ENCODE results near the gene BABAM2. TPM values are rescaled to one million over a fixed set of nuclear protein-coding genes. Genes with fewer than 3 reads are reported as not detected.

The BABAM2 gene
- total RNA-seq, 1 donor from 2014 or later = 28.5 TPM

GRCh38 chr2:28178946-28179345 lies 288.4 kb downstream of the BABAM2 start:
- Mint-ChIP-seq H3K27me3 (ENCODE audit: low read depth, unreplicated experiment) (no peaks in the 10 kb centered on the region), H3K4me1 (ENCODE audit: low read depth, unreplicated experiment) (no peaks in the 10 kb centered on the region), H3K27ac (ENCODE audit: unreplicated experiment) (no peak overlapping the region), H3K4me3 (ENCODE audit: unreplicated experiment) (no peak overlapping the region), H3K9me3 (ENCODE audit: unreplicated experiment) (peaks cover 12% of the 10 kb centered on the region), H3K36me3 (ENCODE audit: low read depth, unreplicated experiment) (peaks cover 9% of the 10 kb centered on the region)
- no peak overlapping the region for H3K4me3 ChIP-seq (ENCODE audit: insufficient read depth, low read depth, low read length)
- H3K4me1 ChIP-seq (ENCODE audit: insufficient read depth, low read length) = no peaks in the 10 kb centered on the region
- no peaks in the 10 kb centered on the region for H4K20me1 ChIP-seq (ENCODE audit: insufficient read depth, low read length)
- H3K9me3 ChIP-seq (ENCODE audit: insufficient read depth, low read depth, low read length) = no peaks in the 10 kb centered on the region
- no peak for FAIRE-seq
- no peak overlapping the region for H3K9ac ChIP-seq (ENCODE audit: low read length)
- H3K27me3 ChIP-seq (ENCODE audit: insufficient read depth, low read length) = no peaks in the 10 kb centered on the region
- no peak overlapping the region for H2AFZ ChIP-seq (ENCODE audit: low read depth, low read length)
- no peaks in the 10 kb centered on the region for H3K36me3 ChIP-seq (ENCODE audit: insufficient read depth, low read length)
- H3K4me2 ChIP-seq (ENCODE audit: low read length) = no peak overlapping the region
- DNase-seq (ENCODE audit: low read depth) = no peak
- no peaks in the 10 kb centered on the region for H3K79me2 ChIP-seq (ENCODE audit: insufficient read depth, low read length)
- H3K27ac ChIP-seq (ENCODE audit: low read depth, low read length) = no peak overlapping the region
- TF ChIP-seq CTCF (IDR thresholded peaks at IDR 0.05; ENCODE audit: insufficient read depth, low read depth, low read length) = no peak
- no peak for TF ChIP-seq EZH2 (IDR thresholded peaks at IDR 0.05; ENCODE audit: insufficient read depth, low read length)

GRCh38 chr2:28181801-28182200 lies 291.3 kb downstream of the BABAM2 start:
- DNase-seq (ENCODE audit: low read depth) (no peak), FAIRE-seq (no peak)
- no peak overlapping the region for H3K27ac Mint-ChIP-seq (ENCODE audit: unreplicated experiment)
- H3K9me3 ChIP-seq (ENCODE audit: insufficient read depth, low read depth, low read length) = no peaks in the 10 kb centered on the region
- no peak overlapping the region for H3K9ac ChIP-seq (ENCODE audit: low read length)
- no peak overlapping the region for H3K4me2 ChIP-seq (ENCODE audit: low read length)
- no peak overlapping the region for H3K4me3 ChIP-seq (ENCODE audit: insufficient read depth, low read depth, low read length)
- H3K36me3 ChIP-seq (ENCODE audit: insufficient read depth, low read length) = no peaks in the 10 kb centered on the region
- no peak overlapping the region for H3K4me3 Mint-ChIP-seq (ENCODE audit: unreplicated experiment)
- H3K27me3 Mint-ChIP-seq (ENCODE audit: low read depth, unreplicated experiment) = no peaks in the 10 kb centered on the region
- H3K9me3 Mint-ChIP-seq (ENCODE audit: unreplicated experiment) = peaks cover 10% of the 10 kb centered on the region
- no peaks in the 10 kb centered on the region for H3K27me3 ChIP-seq (ENCODE audit: insufficient read depth, low read length)
- no peaks in the 10 kb centered on the region for H3K79me2 ChIP-seq (ENCODE audit: insufficient read depth, low read length)
- H3K4me1 ChIP-seq (ENCODE audit: insufficient read depth, low read length) = peaks cover 7% of the 10 kb centered on the region
- TF ChIP-seq CTCF (IDR thresholded peaks at IDR 0.05; ENCODE audit: insufficient read depth, low read depth, low read length) (no peak), EZH2 (IDR thresholded peaks at IDR 0.05; ENCODE audit: insufficient read depth, low read length) (no peak)
- H3K27ac ChIP-seq (ENCODE audit: low read depth, low read length) = no peak overlapping the region
- H3K36me3 Mint-ChIP-seq (ENCODE audit: low read depth, unreplicated experiment) = peaks cover 5% of the 10 kb centered on the region
- H2AFZ ChIP-seq (ENCODE audit: low read depth, low read length) = no peak overlapping the region
- no peaks in the 10 kb centered on the region for H4K20me1 ChIP-seq (ENCODE audit: insufficient read depth, low read length)
- peaks cover 5% of the 10 kb centered on the region for H3K4me1 Mint-ChIP-seq (ENCODE audit: low read depth, unreplicated experiment)

- H3K9me3 ChIP-seq (ENCODE audit: insufficient read depth, low read depth, low read length) = no peaks in the 10 kb centered on the region
- H3K4me3 ChIP-seq (ENCODE audit: insufficient read depth, low read depth, low read length) = no peak overlapping the region
- H3K9me3 Mint-ChIP-seq (ENCODE audit: unreplicated experiment) = peaks cover 10% of the 10 kb centered on the region
- H3K27ac ChIP-seq (ENCODE audit: low read depth, low read length) = no peak overlapping the region
- no peaks in the 10 kb centered on the region for H3K79me2 ChIP-seq (ENCODE audit: insufficient read depth, low read length)
- H3K4me1 Mint-ChIP-seq (ENCODE audit: low read depth, unreplicated experiment) = peaks cover 5% of the 10 kb centered on the region
- H3K4me3 Mint-ChIP-seq (ENCODE audit: unreplicated experiment) = no peak overlapping the region
- TF ChIP-seq CTCF (IDR thresholded peaks at IDR 0.05; ENCODE audit: insufficient read depth, low read depth, low read length) (no peak), EZH2 (IDR thresholded peaks at IDR 0.05; ENCODE audit: insufficient read depth, low read length) (no peak)
- no peak for DNase-seq (ENCODE audit: low read depth)
- FAIRE-seq = no peak
- peaks cover 7% of the 10 kb centered on the region for H3K4me1 ChIP-seq (ENCODE audit: insufficient read depth, low read length)
- no peaks in the 10 kb centered on the region for H3K27me3 ChIP-seq (ENCODE audit: insufficient read depth, low read length)
- no peak overlapping the region for H3K4me2 ChIP-seq (ENCODE audit: low read length)
- no peak overlapping the region for H3K27ac Mint-ChIP-seq (ENCODE audit: unreplicated experiment)
- H3K36me3 ChIP-seq (ENCODE audit: insufficient read depth, low read length) = no peaks in the 10 kb centered on the region
- no peaks in the 10 kb centered on the region for H3K27me3 Mint-ChIP-seq (ENCODE audit: low read depth, unreplicated experiment)
- peaks cover 5% of the 10 kb centered on the region for H3K36me3 Mint-ChIP-seq (ENCODE audit: low read depth, unreplicated experiment)
- H2AFZ ChIP-seq (ENCODE audit: low read depth, low read length) = no peak overlapping the region
- no peak overlapping the region for H3K9ac ChIP-seq (ENCODE audit: low read length)
- no peaks in the 10 kb centered on the region for H4K20me1 ChIP-seq (ENCODE audit: insufficient read depth, low read length)
Measured at GRCh38 chr2:28182348-28182747, 291.8 kb downstream of the BABAM2 start.
